ENCODE results near the gene EID1. TPM values are rescaled to one million over a fixed set of nuclear protein-coding genes. Genes with fewer than 3 reads are reported as not detected.

The EID1 gene
- total RNA-seq, 1 donor from 2014 or later = 223 TPM

DNA sequence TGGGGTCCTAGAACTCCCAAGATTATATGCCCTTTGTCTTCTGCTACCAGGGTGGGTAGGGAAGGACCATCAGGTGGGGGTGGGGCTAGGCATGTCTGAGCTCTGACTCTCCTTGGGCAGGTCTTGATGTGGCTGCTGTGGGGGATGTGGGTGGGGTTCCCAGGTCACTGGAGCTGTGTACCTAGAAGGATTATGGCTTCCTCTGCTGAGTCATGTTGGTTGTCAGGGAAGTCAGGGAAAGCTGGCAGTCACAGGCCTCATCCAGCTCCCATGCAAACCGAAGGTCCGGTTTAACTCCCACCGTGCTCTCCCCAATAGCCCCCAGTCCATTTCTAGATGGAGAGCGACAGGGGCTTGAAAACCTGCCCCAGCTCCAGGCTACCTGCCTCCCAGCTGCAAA, 35.2 kb downstream of the EID1 start:
- H3K27ac Mint-ChIP-seq (ENCODE audit: unreplicated experiment) = no peak overlapping the region
- no peaks in the 10 kb centered on the region for H3K27me3 Mint-ChIP-seq (ENCODE audit: low read depth)
- TF ChIP-seq, protein P1, sequence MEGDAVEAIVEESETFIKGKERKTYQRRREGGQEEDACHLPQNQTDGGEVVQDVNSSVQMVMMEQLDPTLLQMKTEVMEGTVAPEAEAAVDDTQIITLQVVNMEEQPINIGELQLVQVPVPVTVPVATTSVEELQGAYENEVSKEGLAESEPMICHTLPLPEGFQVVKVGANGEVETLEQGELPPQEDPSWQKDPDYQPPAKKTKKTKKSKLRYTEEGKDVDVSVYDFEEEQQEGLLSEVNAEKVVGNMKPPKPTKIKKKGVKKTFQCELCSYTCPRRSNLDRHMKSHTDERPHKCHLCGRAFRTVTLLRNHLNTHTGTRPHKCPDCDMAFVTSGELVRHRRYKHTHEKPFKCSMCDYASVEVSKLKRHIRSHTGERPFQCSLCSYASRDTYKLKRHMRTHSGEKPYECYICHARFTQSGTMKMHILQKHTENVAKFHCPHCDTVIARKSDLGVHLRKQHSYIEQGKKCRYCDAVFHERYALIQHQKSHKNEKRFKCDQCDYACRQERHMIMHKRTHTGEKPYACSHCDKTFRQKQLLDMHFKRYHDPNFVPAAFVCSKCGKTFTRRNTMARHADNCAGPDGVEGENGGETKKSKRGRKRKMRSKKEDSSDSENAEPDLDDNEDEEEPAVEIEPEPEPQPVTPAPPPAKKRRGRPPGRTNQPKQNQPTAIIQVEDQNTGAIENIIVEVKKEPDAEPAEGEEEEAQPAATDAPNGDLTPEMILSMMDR (conservative IDR thresholded peaks at IDR 0.05) = no peak
- H3K9me3 Mint-ChIP-seq = peaks cover 10% of the 10 kb centered on the region
- H3K4me1 Mint-ChIP-seq = peaks cover 10% of the 10 kb centered on the region
- H3K4me3 Mint-ChIP-seq = no peak overlapping the region
- DNase-seq (ENCODE audit: low read depth, low spot score) = no peak
- H3K36me3 Mint-ChIP-seq (ENCODE audit: low read depth) = peaks cover 2% of the 10 kb centered on the region

DNA sequence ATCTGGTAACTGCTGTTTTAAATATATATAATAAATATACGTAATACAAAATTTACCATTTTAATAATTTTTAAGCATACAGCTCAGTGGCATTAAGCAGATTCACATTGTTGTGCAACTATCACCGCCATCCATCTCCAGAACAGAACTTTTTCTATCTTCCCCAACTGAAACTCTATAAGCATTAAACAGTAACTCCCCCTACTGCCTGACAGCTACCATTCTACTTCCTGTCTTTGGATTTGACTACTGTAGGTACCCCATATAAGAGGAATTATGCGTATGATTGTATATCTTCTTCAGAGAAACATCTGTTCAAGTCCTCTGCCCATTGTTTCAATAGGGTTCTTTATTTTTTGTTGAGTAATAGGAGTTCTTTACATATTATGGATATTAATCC, 36.8 kb downstream of the EID1 start:
- TF ChIP-seq, protein P1 (conservative IDR thresholded peaks at IDR 0.05) = no peak
- Mint-ChIP-seq H3K4me3 (no peak overlapping the region), H3K27ac (ENCODE audit: unreplicated experiment) (no peak overlapping the region), H3K4me1 (peaks cover 10% of the 10 kb centered on the region), H3K27me3 (ENCODE audit: low read depth) (no peaks in the 10 kb centered on the region), H3K9me3 (peaks cover 10% of the 10 kb centered on the region), H3K36me3 (ENCODE audit: low read depth) (peaks cover 5% of the 10 kb centered on the region)
- DNase-seq (ENCODE audit: low read depth, low spot score) = no peak

DNA sequence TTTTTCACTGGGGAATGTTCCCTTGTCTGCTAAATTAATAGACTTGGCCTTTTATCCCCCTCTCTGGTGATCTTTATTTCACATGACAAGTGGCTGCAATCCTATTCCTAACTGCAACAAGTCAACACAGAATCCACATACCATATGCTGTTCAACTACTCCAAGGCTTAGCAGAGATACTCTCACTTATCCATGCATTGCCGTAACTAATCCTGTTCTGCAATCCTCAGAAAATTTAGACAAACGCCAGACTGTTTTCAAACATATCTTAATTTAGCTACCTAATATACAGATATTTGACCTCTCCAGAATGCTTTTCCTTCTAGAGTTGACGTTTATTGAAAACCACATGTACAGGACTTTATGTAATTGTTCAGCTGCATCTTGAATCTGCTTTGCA, 37.9 kb downstream of the EID1 start:
- Mint-ChIP-seq H3K27ac (ENCODE audit: unreplicated experiment) (no peak overlapping the region), H3K4me3 (no peak overlapping the region), H3K4me1 (peaks cover 10% of the 10 kb centered on the region), H3K27me3 (ENCODE audit: low read depth) (no peaks in the 10 kb centered on the region), H3K36me3 (ENCODE audit: low read depth) (peaks cover 3% of the 10 kb centered on the region), H3K9me3 (peaks cover 3% of the 10 kb centered on the region)
- TF ChIP-seq, protein P1 (conservative IDR thresholded peaks at IDR 0.05) = no peak
- no peak for DNase-seq (ENCODE audit: low read depth, low spot score)

DNA sequence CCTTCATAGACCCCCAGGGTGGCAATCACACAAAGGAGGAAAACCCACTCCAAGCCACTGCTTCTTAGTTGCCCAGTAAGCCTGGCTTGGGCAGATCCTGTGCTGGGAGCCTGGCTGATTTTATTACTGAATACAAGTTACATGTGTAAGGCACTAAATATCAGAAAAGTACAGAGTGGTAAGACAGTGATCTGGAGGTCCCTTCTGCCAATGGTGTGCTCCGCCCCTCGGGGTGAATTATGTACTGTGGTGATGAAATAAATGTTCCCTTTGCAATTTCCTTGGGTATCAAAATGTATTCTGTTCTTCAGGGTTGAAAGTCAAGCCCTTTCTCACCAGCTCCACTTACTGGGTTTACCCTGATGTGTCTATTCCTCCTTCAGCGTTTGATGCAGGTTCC, 38.8 kb downstream of the EID1 start:
- no peak overlapping the region for H3K27ac Mint-ChIP-seq (ENCODE audit: unreplicated experiment)
- no peak for DNase-seq (ENCODE audit: low read depth, low spot score)
- no peak overlapping the region for H3K4me3 Mint-ChIP-seq
- H3K9me3 Mint-ChIP-seq = peaks cover 3% of the 10 kb centered on the region
- peaks cover 10% of the 10 kb centered on the region for H3K4me1 Mint-ChIP-seq
- no peaks in the 10 kb centered on the region for H3K27me3 Mint-ChIP-seq (ENCODE audit: low read depth)
- TF ChIP-seq, protein P1 (conservative IDR thresholded peaks at IDR 0.05) = no peak
- H3K36me3 Mint-ChIP-seq (ENCODE audit: low read depth) = peaks cover 5% of the 10 kb centered on the region

DNA sequence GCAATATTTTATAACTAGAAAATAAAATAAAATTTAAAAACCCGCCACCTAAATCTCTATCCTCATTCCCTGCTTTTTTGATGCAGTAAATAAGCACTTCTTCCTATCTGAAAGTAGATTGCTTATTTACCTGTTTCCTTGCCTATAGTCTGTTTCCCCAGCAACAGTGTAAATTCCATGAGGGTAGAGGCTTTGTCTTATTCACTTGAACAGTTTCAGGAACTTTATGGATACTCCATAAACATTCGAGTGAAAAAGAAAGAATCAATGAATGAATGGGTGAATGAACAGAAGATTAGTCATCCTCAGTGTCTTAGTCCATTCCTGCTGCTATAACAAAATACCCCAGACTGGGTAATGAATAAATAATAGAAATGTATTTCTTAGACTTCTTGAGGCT, 44.1 kb downstream of the EID1 start:
- Mint-ChIP-seq H3K27ac (ENCODE audit: unreplicated experiment) (no peak overlapping the region), H3K4me1 (peaks cover 6% of the 10 kb centered on the region), H3K4me3 (no peak overlapping the region), H3K9me3 (peaks cover 3% of the 10 kb centered on the region), H3K27me3 (ENCODE audit: low read depth) (no peaks in the 10 kb centered on the region), H3K36me3 (ENCODE audit: low read depth) (peaks cover 10% of the 10 kb centered on the region)
- TF ChIP-seq, protein P1 (conservative IDR thresholded peaks at IDR 0.05) = no peak
- no peak for DNase-seq (ENCODE audit: low read depth, low spot score)

Measured in neural crest cell (in vitro differentiated cells).